GM21619 (cell line): Measurements from ENCODE around the gene AATF.

Experiments used
- ATAC-seq: cut with Tn5 transposase; IDR thresholded peaks from one replicate; pipeline ENCODE4 v1.9.1; 2021; ENCODE audit not compliant: unreplicated experiment

AATF gene

DNA sequence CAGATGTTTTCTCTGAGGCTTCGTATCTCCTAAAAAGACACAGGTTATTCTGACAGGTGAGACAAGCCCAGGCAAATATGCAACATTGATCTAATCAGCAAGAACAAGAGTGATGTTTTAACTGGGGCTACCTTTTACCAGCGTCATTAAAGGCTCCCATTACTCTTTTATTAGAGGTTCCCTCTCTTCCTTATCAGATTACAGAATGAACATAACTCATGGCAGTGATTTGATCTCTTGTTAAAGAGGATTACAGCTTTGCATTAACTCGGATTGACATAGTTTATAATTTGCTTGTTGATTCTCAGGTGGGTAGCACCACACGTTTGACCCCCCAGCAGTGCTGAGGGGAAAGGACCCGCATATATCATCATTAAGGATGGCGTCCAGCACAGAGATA lies 90.5 kb downstream of the AATF start:
- ATAC-seq, result no peak

DNA sequence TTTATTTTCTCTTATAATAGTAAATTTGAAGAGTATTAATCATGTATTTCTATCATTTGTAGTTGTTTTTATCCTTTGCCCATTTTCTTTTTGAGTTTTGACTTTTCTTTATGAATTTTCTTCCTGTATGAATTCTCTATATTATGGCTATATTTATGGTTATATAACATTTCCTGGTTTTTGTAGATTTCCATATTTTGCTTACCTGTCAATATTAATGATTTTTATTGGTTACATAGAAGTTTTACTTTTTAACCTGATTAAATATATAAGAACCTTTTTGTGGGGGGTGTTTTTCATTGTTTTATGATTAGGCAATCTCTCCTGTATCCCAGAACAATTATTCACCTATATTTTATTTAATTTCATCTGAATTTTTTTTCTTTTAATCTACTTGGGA lies 93.2 kb downstream of the AATF start:
- no peak for ATAC-seq

DNA sequence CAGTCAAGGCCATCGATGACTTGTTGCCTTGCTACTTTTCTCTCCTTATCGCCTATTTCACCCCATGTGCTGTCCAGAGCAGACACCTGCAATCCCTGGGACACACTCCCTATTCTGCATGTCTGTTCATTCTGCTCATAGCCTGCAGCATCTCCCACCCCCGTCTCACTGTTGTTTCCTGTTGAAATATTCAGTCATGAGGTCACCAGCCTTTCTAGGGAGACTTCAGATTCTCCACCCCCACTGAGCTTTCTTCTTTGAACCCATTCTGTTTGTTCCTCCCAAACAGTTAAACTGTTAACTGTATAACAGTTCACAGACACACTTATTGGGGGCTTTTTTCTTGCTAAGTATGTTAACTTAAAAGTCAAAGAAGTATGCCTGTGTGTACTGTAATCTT lies 94.4 kb downstream of the AATF start:
- ATAC-seq, result no peak

DNA sequence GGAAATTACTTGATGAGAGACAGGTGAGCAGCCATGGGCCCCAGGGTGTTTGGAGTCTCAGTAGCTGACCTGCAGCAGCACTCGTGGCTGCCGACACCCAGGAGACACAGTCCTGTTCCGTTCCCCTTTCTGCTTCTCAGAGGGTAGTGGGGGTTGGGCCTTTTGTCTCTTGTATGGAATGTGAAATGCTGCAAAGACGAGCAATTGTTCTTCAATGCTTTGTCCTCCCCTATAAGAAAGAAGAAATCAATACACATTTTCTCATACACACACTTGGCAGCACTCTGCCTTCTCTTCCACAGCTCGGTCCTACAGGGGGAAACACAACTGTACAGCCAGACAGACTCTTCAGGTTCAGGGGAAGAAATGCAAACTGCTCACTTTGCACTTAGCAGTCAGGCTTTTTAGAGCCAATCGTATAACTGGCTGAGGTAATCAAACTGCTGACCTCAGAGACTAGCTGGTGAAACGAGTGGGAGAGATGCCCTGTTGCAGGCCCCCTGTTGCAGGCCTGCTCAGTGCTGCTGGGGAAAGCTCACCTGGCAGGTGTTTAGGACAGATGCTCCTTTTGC lies 96.7 kb downstream of the AATF start:
- no peak for ATAC-seq

DNA sequence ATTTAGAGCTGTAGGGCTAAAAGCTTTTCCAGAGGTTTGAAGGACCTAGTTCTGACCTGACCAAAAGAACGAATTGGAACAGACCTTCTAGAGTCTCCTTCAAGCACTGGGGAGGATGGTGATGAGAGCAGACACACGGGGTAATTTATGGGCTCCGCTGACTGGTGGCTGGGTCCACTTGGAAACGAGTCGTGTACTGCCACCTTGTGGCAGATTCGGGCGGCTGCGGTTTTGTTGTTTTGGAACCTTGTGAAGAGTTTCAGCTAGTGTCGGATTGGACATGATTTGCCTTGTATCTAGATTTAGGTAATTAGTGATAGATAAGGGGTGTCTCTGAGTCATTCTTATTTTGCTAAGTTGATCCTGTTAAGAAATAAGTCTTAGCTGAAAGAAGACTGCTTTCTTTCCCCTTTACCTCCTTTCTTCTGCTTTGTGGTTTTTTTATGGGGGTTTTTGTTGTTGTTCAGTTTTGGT lies 98.9 kb downstream of the AATF start:
- ATAC-seq, result no peak

DNA sequence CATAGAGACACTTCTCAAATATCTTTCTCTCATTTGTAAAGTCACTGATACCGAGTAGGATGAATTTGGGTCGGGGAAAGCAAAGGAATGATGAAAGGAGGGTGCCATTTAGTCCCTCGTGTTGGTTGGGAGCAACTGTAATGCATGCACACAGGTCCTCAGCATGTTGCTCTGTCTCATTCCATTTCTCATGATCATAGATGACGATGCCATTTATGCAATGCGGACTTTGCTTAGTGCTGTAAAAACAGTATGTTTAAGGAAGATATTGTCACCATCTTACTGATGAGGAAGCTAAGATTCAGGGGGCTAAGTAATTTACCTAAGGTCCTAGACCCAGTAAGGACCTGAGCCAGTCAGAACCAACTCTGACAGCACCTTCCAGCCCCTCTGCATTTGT lies 100.1 kb downstream of the AATF start:
- no peak for ATAC-seq

DNA sequence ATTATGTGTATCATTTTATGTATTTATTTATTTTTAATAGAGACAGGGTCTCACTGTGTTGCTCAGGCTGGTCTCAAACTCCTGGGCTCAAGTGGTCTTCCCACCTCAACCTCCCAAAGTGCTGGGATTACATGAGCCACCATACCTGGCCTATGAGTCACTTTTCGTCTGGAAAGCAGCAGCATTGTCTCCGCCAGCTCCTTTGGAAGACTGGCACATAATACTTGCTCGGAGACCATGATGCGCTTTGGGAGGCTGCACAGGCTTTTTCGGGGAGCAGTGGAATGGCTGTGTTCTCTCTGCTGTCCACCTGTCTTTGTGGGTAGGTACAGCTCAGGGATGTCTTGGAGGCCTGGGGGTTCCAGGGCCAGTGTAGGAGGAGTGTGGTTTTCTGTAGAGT lies 102.2 kb downstream of the AATF start:
- ATAC-seq, result no peak

DNA sequence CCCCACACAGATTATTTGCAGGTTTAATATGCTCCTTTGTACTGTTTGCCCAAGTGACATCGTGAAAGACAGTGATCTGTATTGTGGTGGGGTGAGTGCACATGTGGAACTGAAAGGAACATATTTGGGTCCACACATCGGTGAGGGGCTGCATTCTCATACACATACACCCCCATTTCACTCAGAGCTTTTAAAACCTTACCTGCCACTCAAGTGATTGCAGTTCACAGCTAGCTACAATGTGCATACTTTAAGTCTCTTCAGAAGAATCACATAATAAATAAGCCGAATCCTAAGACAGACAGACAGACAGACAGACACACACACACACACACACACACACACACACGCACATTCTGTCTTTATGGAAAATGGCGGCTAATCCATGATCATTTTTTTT lies 102.6 kb downstream of the AATF start:
- no peak for ATAC-seq

DNA sequence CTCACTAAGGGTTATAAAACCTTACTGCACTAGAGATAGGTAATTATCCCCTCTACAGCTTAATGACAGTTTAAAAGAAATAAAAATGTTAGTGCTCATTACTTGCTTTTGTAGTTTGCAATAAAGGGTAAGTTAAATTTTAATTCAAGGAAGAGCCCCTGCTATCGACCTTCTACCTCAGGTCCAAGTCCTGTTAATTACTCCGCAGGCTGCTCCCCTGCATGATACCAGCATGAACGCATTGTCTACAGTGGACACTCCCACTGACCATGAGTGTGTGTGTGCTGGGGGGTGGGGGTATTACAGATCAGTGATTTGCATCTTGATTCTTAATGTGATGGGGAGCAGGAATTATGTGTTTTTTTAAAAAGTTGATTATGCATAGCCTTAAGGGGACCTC lies 103.1 kb downstream of the AATF start:
- ATAC-seq, result no peak

DNA sequence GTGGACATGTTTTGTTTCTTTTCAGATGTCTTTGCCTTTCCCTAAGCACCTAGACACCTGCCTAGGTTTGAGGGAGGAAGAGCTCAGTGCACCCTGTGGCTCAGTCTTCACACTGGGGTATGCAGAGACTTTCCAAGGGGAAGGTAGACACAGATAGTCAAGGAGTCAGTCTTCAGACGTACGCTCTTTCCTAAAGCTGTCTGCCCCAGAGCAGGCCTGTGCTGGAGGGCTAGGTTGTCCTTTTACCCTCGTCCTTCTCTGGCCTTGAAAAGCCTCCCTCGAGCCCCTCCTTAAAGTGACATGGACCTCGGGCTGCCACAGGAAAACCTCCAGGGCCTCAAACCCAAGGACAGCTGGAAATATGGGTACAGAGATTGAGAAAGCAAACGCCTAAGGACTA lies 103.7 kb downstream of the AATF start:
- no peak for ATAC-seq

DNA sequence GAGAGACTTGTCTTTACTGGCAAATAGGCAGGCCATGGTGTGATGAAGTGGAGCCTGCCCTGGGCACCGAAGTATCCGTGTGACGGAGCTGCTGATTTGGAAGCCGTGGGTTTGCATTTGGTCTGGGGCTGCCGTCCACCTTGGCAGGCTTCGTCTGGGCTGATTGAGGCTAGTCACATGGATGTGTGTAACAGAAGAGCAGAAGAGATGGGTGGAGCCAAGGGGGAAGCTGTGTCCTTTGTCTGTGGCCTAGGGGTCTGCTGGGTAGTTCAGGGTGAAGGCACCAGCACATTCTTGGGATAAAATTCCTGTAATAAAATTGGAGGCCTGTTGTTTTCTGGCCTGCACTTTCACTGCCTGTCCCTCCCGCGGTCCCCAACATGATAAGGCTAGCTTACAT lies 106.1 kb downstream of the AATF start:
- ATAC-seq, result no peak

DNA sequence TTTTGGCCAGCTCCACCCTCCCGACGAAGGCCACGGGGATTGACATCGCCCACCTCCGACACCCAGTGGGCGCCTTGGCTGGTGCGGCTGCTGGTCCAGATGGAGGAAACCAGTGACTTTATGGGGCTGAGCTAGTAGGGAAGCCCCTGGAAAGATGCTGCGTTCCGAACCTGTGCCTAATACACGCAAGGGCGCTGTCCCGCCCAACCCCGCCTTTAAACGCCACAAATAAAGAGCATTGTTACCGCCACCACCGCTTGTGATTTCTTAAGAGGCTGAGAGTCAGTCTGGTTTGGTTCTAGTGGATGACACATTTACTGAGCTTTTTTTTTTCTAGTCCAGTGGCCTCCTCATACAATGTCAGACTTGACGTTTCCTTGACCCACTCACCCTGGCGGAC lies 107.9 kb downstream of the AATF start:
- ATAC-seq, result no peak

DNA sequence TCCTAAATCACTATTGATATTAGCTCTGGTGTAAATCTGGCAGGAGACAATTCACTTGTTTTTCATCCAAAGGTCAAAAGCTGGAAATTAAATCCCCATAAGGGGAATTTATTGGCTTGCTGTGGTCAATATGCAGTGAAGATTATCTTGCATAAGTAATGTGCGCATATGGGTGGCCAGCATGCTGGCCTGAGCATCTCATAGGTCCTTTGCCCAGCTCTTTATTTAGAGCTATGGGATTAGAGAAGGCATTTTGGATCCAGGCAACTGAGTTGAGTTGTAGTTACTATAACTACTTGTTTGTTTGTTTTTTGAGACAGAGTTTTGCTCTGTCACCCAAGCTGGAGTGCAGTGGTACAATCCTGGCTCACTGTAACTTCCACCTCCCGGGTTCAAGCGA lies 110.7 kb downstream of the AATF start:
- no peak for ATAC-seq

DNA sequence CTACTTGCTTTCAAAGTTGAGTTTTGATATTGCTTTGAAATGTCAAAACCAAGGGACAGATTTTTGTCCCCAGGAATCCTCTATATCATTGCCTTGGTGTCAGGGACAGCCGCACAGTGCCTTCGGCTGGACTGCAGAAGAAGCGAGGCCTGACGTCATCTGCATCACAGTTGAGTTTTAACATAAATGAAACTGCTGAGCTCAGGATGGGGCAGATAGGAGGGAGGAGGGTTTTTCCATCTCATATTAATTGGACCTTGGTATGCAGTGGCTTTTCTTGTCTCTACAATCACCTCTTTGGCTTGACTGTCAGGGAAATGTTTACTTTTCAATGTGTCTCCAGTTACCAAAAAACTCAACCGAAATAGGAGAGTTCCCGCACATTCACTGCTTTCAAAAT lies 111.3 kb downstream of the AATF start:
- ATAC-seq, result no peak

DNA sequence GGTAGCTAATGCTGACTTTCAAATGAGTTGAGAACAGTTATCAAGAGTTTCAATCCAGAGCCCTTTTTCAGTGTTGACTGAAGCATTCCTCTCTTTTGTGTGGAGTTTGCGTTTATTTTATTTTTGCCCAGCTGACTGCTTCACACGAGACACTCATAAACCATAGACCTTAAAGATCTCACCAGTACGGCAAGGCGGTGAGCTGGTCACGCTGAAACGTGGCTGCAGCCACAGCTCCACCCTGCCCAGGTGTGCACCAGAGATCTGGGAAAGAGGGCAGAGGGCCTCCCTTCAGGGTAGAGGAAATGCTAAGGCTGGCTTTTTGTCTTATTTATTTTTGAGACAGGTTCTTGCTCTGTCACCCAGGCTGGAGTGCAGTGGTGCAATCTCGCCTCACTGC lies 112.2 kb downstream of the AATF start:
- no peak for ATAC-seq

DNA sequence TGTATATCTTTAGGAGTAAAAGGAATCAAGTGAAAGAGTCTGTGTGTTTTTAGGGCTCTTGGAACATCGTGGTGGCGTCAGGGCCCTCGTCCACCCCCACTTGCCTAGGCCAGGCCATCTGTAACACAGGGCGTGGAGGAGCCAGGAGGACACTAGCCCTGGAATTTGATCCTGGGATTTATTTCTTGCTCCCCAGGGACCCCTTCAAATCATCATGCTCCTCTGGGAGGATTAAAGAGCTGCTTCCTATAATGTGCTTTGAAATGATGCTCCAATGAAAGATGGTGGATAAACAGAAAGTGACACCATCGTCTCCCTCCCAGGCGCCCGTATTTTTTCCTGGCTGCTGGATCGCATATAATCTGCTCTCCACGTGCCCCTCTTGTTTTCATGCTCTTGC lies 113.3 kb downstream of the AATF start:
- ATAC-seq, result no peak

DNA sequence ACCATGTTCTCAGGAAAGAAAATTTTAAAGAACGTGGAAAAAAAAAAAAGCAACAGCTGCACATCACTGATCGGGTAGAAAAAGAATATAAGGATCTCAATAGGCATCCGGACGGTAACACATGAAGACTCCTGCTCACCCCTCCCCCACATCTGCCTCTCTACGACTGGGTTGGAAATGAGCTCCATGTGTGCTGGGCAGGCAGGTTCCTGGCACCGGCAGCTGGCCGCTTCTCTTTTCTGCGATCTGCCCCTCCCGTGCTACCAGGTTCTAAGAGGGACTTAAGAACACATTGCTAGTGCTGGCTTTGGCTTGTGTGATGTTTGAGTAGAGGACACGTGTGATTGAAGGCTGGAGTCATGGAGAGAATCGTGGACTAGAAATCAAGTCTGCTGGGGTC lies 115.5 kb downstream of the AATF start:
- no peak for ATAC-seq

DNA sequence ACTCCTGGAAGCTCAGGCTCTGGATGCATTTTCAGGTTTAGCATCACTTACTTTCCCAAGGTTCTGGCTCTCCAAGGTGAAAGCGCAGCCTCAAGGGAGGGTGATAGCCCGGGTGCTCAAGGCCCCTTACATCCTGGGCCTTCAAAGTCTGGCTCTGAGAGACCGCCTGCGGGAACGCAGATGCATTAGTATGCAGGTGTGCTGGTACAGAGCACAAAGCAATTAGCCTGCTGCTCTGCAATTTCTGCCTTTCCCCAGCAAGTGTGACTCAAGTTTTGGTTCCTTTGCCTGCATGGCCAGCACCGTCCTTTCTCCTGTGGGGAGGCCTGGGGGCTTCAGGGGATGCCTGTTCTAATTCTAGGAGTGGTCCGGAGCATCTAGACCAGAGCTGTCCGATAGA lies 116.2 kb downstream of the AATF start:
- no peak for ATAC-seq

DNA sequence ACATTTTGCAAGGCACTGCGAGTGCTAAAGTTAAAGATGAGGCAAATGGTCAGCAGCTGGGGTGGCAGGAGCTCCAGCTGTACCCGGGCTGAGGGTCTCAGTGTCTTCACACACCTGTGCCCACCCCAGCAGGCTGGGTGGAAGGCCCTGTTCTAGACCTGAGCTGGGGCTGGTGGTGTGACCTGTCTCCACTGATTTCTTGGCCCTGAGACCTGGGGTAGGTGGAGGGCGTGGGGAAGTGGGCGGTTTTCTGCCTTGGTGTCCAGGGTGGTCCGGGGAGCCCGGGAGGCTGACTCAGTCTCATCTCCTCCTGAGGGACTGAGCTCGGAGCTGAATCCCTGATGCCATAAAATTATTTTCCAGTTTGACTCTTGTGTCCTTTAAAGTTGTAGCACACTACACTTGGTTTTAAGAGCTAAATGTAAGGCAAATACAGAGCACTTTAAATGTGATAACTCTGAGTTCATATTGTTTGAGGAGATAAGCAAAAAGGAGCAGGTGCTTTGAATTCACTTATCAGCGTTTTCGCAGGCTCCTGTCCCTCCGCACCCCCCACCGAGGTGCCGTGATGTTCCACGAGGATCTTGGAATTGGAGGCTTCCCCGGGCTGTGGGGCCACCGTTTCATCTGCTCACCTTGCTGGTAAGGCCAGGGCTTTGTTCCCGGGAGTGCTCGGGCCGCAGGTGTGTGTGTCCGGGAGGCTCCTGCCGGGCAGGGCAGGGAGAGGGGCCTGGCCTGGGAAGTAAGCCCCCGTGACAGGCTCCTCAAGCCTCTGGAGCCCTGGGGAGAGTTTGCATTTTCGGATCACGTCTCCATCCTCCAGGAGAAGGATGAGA lies 117.0 kb downstream of the AATF start:
- ATAC-seq, result no peak

DNA sequence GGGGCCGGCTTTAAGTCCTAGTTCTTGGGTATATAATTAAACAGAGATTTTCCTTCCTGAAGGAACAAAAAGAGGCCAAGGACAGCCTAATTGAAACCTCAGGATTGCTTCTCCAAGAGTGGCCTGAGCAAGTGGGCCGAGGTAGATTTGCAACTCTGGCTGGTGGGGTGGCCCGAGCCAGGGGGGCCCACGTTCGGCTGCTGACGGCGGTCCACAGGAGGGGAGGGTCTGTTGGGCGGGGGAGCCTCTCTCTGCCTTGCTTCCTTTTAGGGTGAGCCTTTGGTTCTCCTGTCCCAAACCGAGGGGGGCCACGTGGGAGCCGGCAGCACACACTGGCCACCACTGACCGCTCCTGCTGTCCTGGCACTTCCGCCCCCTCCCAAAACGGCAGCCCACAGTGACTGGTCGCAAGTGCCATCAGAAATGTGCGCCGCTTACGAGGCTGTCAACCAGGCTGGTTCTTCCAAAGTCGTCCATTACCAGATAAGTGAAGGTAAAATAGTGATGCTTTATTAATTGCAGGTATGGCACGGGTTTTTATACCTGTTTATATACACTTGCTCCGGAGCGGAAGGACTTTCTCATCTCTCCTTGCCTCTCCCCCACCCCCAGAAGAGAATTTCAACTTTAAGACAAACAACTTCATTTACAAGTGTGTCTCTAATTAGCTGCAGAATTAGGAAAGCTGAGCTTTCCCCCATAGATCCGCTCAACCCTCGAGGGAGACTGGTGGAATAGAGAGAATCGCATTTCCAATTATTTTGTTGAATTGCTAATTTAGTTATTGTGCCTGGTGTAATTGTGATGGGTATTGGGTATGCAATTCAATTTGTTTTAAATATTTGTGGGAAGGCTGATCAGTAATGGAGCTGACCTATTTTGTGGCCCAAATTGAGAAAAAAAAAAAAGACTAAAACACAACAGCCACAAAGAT lies 117.8 kb downstream of the AATF start:
- ATAC-seq, result no peak

DNA sequence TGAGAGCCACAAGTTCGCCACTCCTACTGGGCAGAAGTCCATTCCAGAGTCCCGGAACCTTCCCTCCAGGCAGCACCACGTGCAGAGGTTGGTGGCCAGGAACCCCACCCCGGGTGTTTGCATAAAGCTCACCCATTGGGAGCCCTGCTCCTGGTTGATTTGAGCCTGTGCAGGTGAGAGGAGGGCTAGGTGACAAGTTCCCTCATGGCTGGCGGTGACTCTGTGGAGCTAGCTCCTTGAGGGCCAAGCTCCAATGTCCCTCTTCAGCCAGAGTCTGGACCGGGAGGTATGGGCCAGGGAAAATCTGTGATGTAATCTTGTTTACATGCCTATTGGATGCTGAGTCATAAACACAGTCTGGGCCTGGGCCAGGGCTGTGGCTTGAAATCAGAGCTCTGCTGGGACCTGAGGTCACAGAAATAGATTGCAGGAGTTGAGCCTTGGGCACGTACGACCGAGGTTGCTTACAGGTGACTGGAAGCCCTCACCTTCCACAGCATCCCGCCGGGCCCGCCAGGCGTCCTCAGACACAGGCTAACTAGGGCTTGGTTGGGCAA lies 118.9 kb downstream of the AATF start:
- no peak for ATAC-seq
